IPS-20b (cell line): ENCODE data around the gene RETREG1.
"Not testable (repeated sequence)": the region's sequence is repeated elsewhere in the genome, so short reads cannot be mapped to it uniquely, and the experiment has no call there.

Source experiments
- H3K27ac ChIP-seq: one replicate; pipeline ENCODE4 v1.5.1; 2013; ENCODE audit warnings: low read length
- H3K27me3 ChIP-seq: 2 replicates; pipeline ENCODE4 v1.6.1; 2013; ENCODE audit warnings: mild to moderate bottlenecking, low read length, inconsistent platforms; ENCODE audit not compliant: insufficient read depth
- H3K36me3 ChIP-seq: 2 replicates; pipeline ENCODE4 v1.6.1; 2013; ENCODE audit warnings: low read depth, mild to moderate bottlenecking, inconsistent platforms, low read length, moderate library complexity; ENCODE audit not compliant: insufficient read depth
- H3K4me1 ChIP-seq: 2 replicates; pipeline ENCODE4 v1.6.1; 2013; ENCODE audit warnings: mild to moderate bottlenecking, control low read depth, inconsistent platforms, low read length, moderate library complexity; ENCODE audit not compliant: insufficient read depth
- H3K4me3 ChIP-seq: 2 replicates; pipeline ENCODE4 v1.5.1; 2013; ENCODE audit warnings: mild to moderate bottlenecking, low read length, inconsistent platforms
- H3K9ac ChIP-seq: 2 replicates; pipeline ENCODE4 v1.6.1; 2013; ENCODE audit warnings: low read depth, mild to moderate bottlenecking, inconsistent platforms, low read length, moderate library complexity
- H3K9me3 ChIP-seq: 2 replicates; pipeline ENCODE4 v1.6.1; 2013; ENCODE audit warnings: mild to moderate bottlenecking, low read depth, low read length, inconsistent platforms; ENCODE audit not compliant: insufficient read depth

The RETREG1 gene

GRCh38 chr5:16610896-16611295 is 5.9 kb downstream of the RETREG1 start:
- not testable (repeated sequence) for H3K36me3 ChIP-seq, H3K9ac ChIP-seq, H3K4me3 ChIP-seq, H3K4me1 ChIP-seq, H3K9me3 ChIP-seq, H3K27ac ChIP-seq
- H3K27me3 ChIP-seq, result peaks cover 20% of the 10 kb centered on the region

GRCh38 chr5:16609412-16609811 is 7.4 kb downstream of the RETREG1 start:
- no peak overlapping the region for H3K27ac ChIP-seq
- H3K27me3 ChIP-seq, result peaks cover 5% of the 10 kb centered on the region

GRCh38 chr5:16606628-16607027 is 10.2 kb downstream of the RETREG1 start:
- Histone ChIP-seq H3K4me3 (no peak overlapping the region), H3K27ac (no peak overlapping the region), H3K9ac (no peak overlapping the region), H3K36me3 (no peaks in the 10 kb centered on the region), H3K27me3 (no peaks in the 10 kb centered on the region), H3K9me3 (no peaks in the 10 kb centered on the region), H3K4me1 (peaks cover 6% of the 10 kb centered on the region; the same call in 1 of the 2 replicates)

More at GRCh38 chr5:16609412-16609811, 7.4 kb downstream of the RETREG1 start:
- Histone ChIP-seq H3K36me3 (no peaks in the 10 kb centered on the region), H3K4me1 (peaks cover 6% of the 10 kb centered on the region; the same call in 1 of the 2 replicates), H3K9ac (no peak overlapping the region), H3K9me3 (no peaks in the 10 kb centered on the region), H3K4me3 (no peak overlapping the region)

GRCh38 chr5:16603701-16604100 is 13.1 kb downstream of the RETREG1 start:
- H3K27me3 ChIP-seq, result no peaks in the 10 kb centered on the region
- no peak overlapping the region for H3K4me3 ChIP-seq
- H3K9me3 ChIP-seq, result no peaks in the 10 kb centered on the region
- no peak overlapping the region for H3K27ac ChIP-seq
- no peaks in the 10 kb centered on the region for H3K4me1 ChIP-seq
- no peak overlapping the region for H3K9ac ChIP-seq
- H3K36me3 ChIP-seq, result no peaks in the 10 kb centered on the region

- Histone ChIP-seq H3K27ac (no peak overlapping the region), H3K9ac (no peak overlapping the region), H3K27me3 (no peaks in the 10 kb centered on the region), H3K4me1 (no peaks in the 10 kb centered on the region), H3K9me3 (no peaks in the 10 kb centered on the region), H3K36me3 (no peaks in the 10 kb centered on the region), H3K4me3 (no peak overlapping the region)
Measured at GRCh38 chr5:16603295-16603694, 13.5 kb downstream of the RETREG1 start.

GRCh38 chr5:16602182-16602581 is 14.6 kb downstream of the RETREG1 start:
- H3K9ac ChIP-seq, result no peak overlapping the region
- no peaks in the 10 kb centered on the region for H3K36me3 ChIP-seq
- H3K27me3 ChIP-seq, result no peaks in the 10 kb centered on the region
- H3K27ac ChIP-seq, result no peak overlapping the region
- H3K4me3 ChIP-seq, result no peak overlapping the region
- no peaks in the 10 kb centered on the region for H3K4me1 ChIP-seq
- H3K9me3 ChIP-seq, result no peaks in the 10 kb centered on the region

- H3K27me3 ChIP-seq, result no peaks in the 10 kb centered on the region
- no peaks in the 10 kb centered on the region for H3K36me3 ChIP-seq
- H3K9ac ChIP-seq, result no peak overlapping the region
- H3K9me3 ChIP-seq, result no peaks in the 10 kb centered on the region
- H3K4me1 ChIP-seq, result no peaks in the 10 kb centered on the region
- no peak overlapping the region for H3K27ac ChIP-seq
- no peak overlapping the region for H3K4me3 ChIP-seq
Measured at GRCh38 chr5:16600946-16601345, 15.9 kb downstream of the RETREG1 start.

GRCh38 chr5:16600397-16600796 is 16.4 kb downstream of the RETREG1 start:
- Histone ChIP-seq H3K4me1 (no peaks in the 10 kb centered on the region), H3K9ac (no peak overlapping the region), H3K27ac (no peak overlapping the region), H3K4me3 (no peak overlapping the region), H3K27me3 (no peaks in the 10 kb centered on the region), H3K9me3 (no peaks in the 10 kb centered on the region), H3K36me3 (no peaks in the 10 kb centered on the region)

GRCh38 chr5:16597946-16598694 is 18.7 kb downstream of the RETREG1 start:
- Histone ChIP-seq H3K27me3 (no peaks in the 10 kb centered on the region), H3K36me3 (no peaks in the 10 kb centered on the region), H3K9ac (no peak overlapping the region), H3K27ac (no peak overlapping the region), H3K4me3 (no peak overlapping the region), H3K9me3 (no peaks in the 10 kb centered on the region), H3K4me1 (0 out of 2 replicates have a peak, but pooled peaks cover under 1% of the 10 kb centered on the region)

- Histone ChIP-seq H3K4me1 (peaks cover 5% of the 10 kb centered on the region), H3K36me3 (no peaks in the 10 kb centered on the region), H3K9me3 (no peaks in the 10 kb centered on the region), H3K27ac (no peak overlapping the region), H3K9ac (no peak overlapping the region), H3K4me3 (no peak overlapping the region), H3K27me3 (no peaks in the 10 kb centered on the region)
Measured at GRCh38 chr5:16596581-16596940, 20.2 kb downstream of the RETREG1 start.

GRCh38 chr5:16595881-16596580 is 20.8 kb downstream of the RETREG1 start:
- no peak overlapping the region for H3K9ac ChIP-seq
- H3K36me3 ChIP-seq, result no peaks in the 10 kb centered on the region
- peaks cover 7% of the 10 kb centered on the region for H3K4me1 ChIP-seq
- no peak overlapping the region for H3K27ac ChIP-seq
- H3K4me3 ChIP-seq, result no peak overlapping the region
- no peaks in the 10 kb centered on the region for H3K27me3 ChIP-seq
- H3K9me3 ChIP-seq, result no peaks in the 10 kb centered on the region

GRCh38 chr5:16593628-16594027 is 23.2 kb downstream of the RETREG1 start:
- Histone ChIP-seq H3K27me3 (no peaks in the 10 kb centered on the region), H3K4me1 (peaks cover 7% of the 10 kb centered on the region), H3K9ac (no peak overlapping the region), H3K36me3 (no peaks in the 10 kb centered on the region), H3K27ac (no peak overlapping the region), H3K4me3 (no peak overlapping the region), H3K9me3 (no peaks in the 10 kb centered on the region)
